ENCODE data around the gene HTR5A.

DNA sequence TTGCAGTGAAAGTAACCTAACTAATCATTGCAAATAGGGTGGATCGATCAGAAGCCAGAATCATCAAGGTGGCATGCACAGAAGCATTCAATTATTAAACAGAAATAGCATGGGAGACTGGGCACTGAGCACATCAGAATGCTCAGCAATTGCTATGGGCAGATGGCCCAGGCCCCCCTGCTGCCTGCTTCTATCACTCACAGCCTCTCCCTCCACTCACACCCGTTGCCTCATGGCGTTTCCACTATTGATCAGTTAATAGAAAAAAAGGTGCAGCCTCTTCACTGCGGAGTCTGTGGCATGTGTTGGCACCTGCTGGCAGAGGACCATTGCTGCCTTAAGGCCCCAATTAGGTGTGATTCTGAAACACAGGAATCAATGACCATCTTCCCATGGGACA, 11.2 kb upstream of the HTR5A start:
- TF ChIP-seq POLR2A (IDR thresholded peaks at IDR 0.05): no peak
- TF ChIP-seq, protein P1, sequence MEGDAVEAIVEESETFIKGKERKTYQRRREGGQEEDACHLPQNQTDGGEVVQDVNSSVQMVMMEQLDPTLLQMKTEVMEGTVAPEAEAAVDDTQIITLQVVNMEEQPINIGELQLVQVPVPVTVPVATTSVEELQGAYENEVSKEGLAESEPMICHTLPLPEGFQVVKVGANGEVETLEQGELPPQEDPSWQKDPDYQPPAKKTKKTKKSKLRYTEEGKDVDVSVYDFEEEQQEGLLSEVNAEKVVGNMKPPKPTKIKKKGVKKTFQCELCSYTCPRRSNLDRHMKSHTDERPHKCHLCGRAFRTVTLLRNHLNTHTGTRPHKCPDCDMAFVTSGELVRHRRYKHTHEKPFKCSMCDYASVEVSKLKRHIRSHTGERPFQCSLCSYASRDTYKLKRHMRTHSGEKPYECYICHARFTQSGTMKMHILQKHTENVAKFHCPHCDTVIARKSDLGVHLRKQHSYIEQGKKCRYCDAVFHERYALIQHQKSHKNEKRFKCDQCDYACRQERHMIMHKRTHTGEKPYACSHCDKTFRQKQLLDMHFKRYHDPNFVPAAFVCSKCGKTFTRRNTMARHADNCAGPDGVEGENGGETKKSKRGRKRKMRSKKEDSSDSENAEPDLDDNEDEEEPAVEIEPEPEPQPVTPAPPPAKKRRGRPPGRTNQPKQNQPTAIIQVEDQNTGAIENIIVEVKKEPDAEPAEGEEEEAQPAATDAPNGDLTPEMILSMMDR (IDR thresholded peaks at IDR 0.05): no peak

Measured in uterus (tissue), 2 donors.